ENCODE data around the gene RADX. TPM values are rescaled to one million over a fixed set of nuclear protein-coding genes. Genes with fewer than 3 reads are reported as not detected.

Gene RADX
- total and polyA plus RNA-seq, 3 donors from 2014 or later: 6.2 to 9.4 (median 7.4) TPM

GRCh38 chrX:106696502-106696901, 84.7 kb downstream of the RADX start:
- H3K4me1 ChIP-seq: no peaks in the 10 kb centered on the region
- H3K4me3 ChIP-seq: no peak overlapping the region
- H3K9me3 ChIP-seq: no peaks in the 10 kb centered on the region
- no peak for DNase-seq
- intact Hi-C loops (cut with DNase I; ENCODE audit: low total_unique reads): no loop called here
- TF ChIP-seq POLR2A (IDR thresholded peaks at IDR 0.05) (no peak), CTCF (IDR thresholded peaks at IDR 0.05) (no peak)
- no peaks in the 10 kb centered on the region for H3K36me3 ChIP-seq (ENCODE audit: low read depth, missing control alignments)
- 72 to 76% methylated on average over 3 of the region's 3 CpGs for WGBS, 2 donors
- no peaks in the 10 kb centered on the region for H3K27me3 ChIP-seq
- H3K27ac ChIP-seq: no peak overlapping the region

GRCh38 chrX:106698693-106699092, 86.9 kb downstream of the RADX start:
- Histone ChIP-seq H3K36me3 (ENCODE audit: low read depth, missing control alignments) (no peaks in the 10 kb centered on the region), H3K4me1 (no peaks in the 10 kb centered on the region), H3K4me3 (no peak overlapping the region), H3K9me3 (no peaks in the 10 kb centered on the region), H3K27me3 (no peaks in the 10 kb centered on the region), H3K27ac (no peak overlapping the region)
- TF ChIP-seq POLR2A (IDR thresholded peaks at IDR 0.05) (no peak), CTCF (IDR thresholded peaks at IDR 0.05) (no peak)
- intact Hi-C loops (cut with DNase I; ENCODE audit: low total_unique reads): no loop called here
- no peak for DNase-seq
- WGBS, 2 donors: 76 to 79% methylated on average over 3 of the region's 3 CpGs

- Histone ChIP-seq H3K9me3 (no peaks in the 10 kb centered on the region), H3K4me1 (no peaks in the 10 kb centered on the region), H3K36me3 (ENCODE audit: low read depth, missing control alignments) (no peaks in the 10 kb centered on the region), H3K4me3 (no peak overlapping the region), H3K27ac (no peak overlapping the region), H3K27me3 (no peaks in the 10 kb centered on the region)
- 71 to 95% methylated on average over 1 of the region's 1 CpG for WGBS, 2 donors
- TF ChIP-seq CTCF (IDR thresholded peaks at IDR 0.05) (no peak), POLR2A (IDR thresholded peaks at IDR 0.05) (no peak)
- intact Hi-C loops (cut with DNase I; ENCODE audit: low total_unique reads): no loop called here
- DNase-seq: no peak
These were observed 90.9 kb downstream of the RADX start for GRCh38 chrX:106702636-106703035.

- 98 to 100% methylated on average over 3 of the region's 3 CpGs for WGBS, 2 donors
- no peaks in the 10 kb centered on the region for H3K36me3 ChIP-seq (ENCODE audit: low read depth, missing control alignments)
- H3K4me1 ChIP-seq: no peaks in the 10 kb centered on the region
- H3K27ac ChIP-seq: no peak overlapping the region
- no peak for DNase-seq
- H3K9me3 ChIP-seq: no peaks in the 10 kb centered on the region
- no peak overlapping the region for H3K4me3 ChIP-seq
- intact Hi-C loops (cut with DNase I; ENCODE audit: low total_unique reads): no loop called here
- TF ChIP-seq POLR2A (IDR thresholded peaks at IDR 0.05) (no peak), CTCF (IDR thresholded peaks at IDR 0.05) (no peak)
- H3K27me3 ChIP-seq: no peaks in the 10 kb centered on the region
These were observed 94.7 kb downstream of the RADX start for GRCh38 chrX:106706466-106706865.

GRCh38 chrX:106707771-106708454, 96.1 kb downstream of the RADX start:
- intact Hi-C loops (cut with DNase I; ENCODE audit: low total_unique reads): no loop called here
- Histone ChIP-seq H3K27ac (no peak overlapping the region), H3K36me3 (ENCODE audit: low read depth, missing control alignments) (no peaks in the 10 kb centered on the region), H3K4me3 (no peak overlapping the region), H3K9me3 (no peaks in the 10 kb centered on the region), H3K27me3 (no peaks in the 10 kb centered on the region), H3K4me1 (no peaks in the 10 kb centered on the region)
- no peak for DNase-seq
- WGBS, 2 donors: 44 to 61% methylated on average over 3 of the region's 3 CpGs
- TF ChIP-seq CTCF (IDR thresholded peaks at IDR 0.05) (no peak), POLR2A (IDR thresholded peaks at IDR 0.05) (no peak)
